SK-N-MC (cell line): ENCODE measurements around the gene RNF227.

Source experiments
- DNase-seq: peaks from one replicate; pipeline ENCODE4 v3.0.0-alpha.2; 2011; ENCODE audit warnings: low read depth, low spot score
- H3K27ac ChIP-seq: fragments of 200-600 bp; sonication (generic); 2 replicates; pipeline ENCODE4 v1.5.1; 2016; ENCODE audit warnings: mixed run types
- H3K36me3 ChIP-seq: fragments of 200-600 bp; sonication (generic); 2 replicates; pipeline ENCODE4 v1.6.1; 2017; ENCODE audit warnings: antibody characterized with exemption, low read length, mixed read lengths; ENCODE audit not compliant: insufficient read depth
- H3K4me3 ChIP-seq: fragments of 200-600 bp; sonication (generic); 2 replicates; pipeline ENCODE4 v1.5.1; 2016
- H3K9ac ChIP-seq: fragments of 200-600 bp; sonication (generic); 2 replicates; pipeline ENCODE4 v1.8.0; 2017; ENCODE audit warnings: mixed run types, mixed read lengths; ENCODE audit not compliant: insufficient read length
- H3K9me3 ChIP-seq: fragments of 200-600 bp; sonication (generic); 2 replicates; pipeline ENCODE4 v1.6.1; 2017; ENCODE audit warnings: low read depth, mild to moderate bottlenecking, antibody characterized with exemption, low read length, moderate library complexity, mixed read lengths
- EZH2 ChIP-seq: fragments of 200-600 bp; sonication (generic); IDR thresholded peaks from one replicate; pipeline ENCODE4 v1.6.1; 2017; ENCODE audit warnings: antibody characterized with exemption
- FOXP2 ChIP-seq: optimal IDR thresholded peaks from 2 replicates; pipeline ENCODE3; 2011; ENCODE audit warnings: mild to moderate bottlenecking, moderate library complexity; ENCODE audit not compliant: insufficient read depth; ENCODE audit errors: extremely low read length, control extremely low read depth
- POLR2AphosphoS5 ChIP-seq: IDR thresholded peaks from 2 replicates; pipeline ENCODE4 v1.6.1; 2012; ENCODE audit warnings: mild to moderate bottlenecking, low read depth, low read length, borderline replicate concordance

The RNF227 gene

GRCh38 chr17:7932483-7932891 lies 16.4 kb upstream of the RNF227 start:
- TF ChIP-seq FOXP2: no peak
- no peak for TF ChIP-seq POLR2AphosphoS5
- TF ChIP-seq EZH2: no peak

GRCh38 chr17:7931709-7932482 lies 15.8 kb upstream of the RNF227 start, which contains the start of the genes CNTROB and TRAPPC1:
Gene CNTROB, plus strand, starts transcription at chr17:7932206. Its CDS starts 874 bp downstream, at chr17:7933080.
Gene TRAPPC1, minus strand, starts transcription at chr17:7931946. Its CDS starts 117 bp downstream, at chr17:7931829.
- Histone ChIP-seq H3K9ac (peak within 1 kb of the TSS; percentile 99), H3K36me3 (peaks cover 23% of the 10 kb centered on the region), H3K9me3 (no peaks in the 10 kb centered on the region), H3K27ac (peak within 1 kb of the TSS; percentile 65), H3K4me3 (peak within 1 kb of the TSS; percentile 100)
- peak; percentile 57 for DNase-seq
- no peak for TF ChIP-seq FOXP2
- peak; percentile 69; the same call in 1 of the 2 replicates for TF ChIP-seq POLR2AphosphoS5
- no peak for TF ChIP-seq EZH2

More at GRCh38 chr17:7932483-7932891, 16.4 kb upstream of the RNF227 start:
- Histone ChIP-seq H3K36me3 (peaks cover 28% of the 10 kb centered on the region), H3K27ac (peak overlapping the region; percentile 65), H3K4me3 (peak overlapping the region; percentile 100), H3K9ac (peak overlapping the region; percentile 99), H3K9me3 (no peaks in the 10 kb centered on the region)
- no peak for DNase-seq

- no peaks in the 10 kb centered on the region for H3K9me3 ChIP-seq
- H3K4me3 ChIP-seq: peak overlapping the region; percentile 100
- peak overlapping the region; percentile 85 for H3K9ac ChIP-seq
- H3K27ac ChIP-seq: no peak overlapping the region
- no peak for DNase-seq
- H3K36me3 ChIP-seq: peaks cover 15% of the 10 kb centered on the region
- no peak for TF ChIP-seq EZH2
- no peak for TF ChIP-seq POLR2AphosphoS5
- no peak for TF ChIP-seq FOXP2
Measured at GRCh38 chr17:7930841-7931631, 14.9 kb upstream of the RNF227 start.

GRCh38 chr17:7929158-7930023 lies 13.3 kb upstream of the RNF227 start, which contains the start of gene KCNAB3:
Gene KCNAB3, minus strand, starts transcription at chr17:7929856. Its CDS starts 421 bp downstream, at chr17:7929435.
- TF ChIP-seq EZH2: no peak
- TF ChIP-seq POLR2AphosphoS5: peak; percentile 59; the same call in 1 of the 2 replicates
- TF ChIP-seq FOXP2: no peak
- DNase-seq: no peak
- H3K9me3 ChIP-seq: no peaks in the 10 kb centered on the region
- H3K36me3 ChIP-seq: peaks cover under 1% of the 10 kb centered on the region
- H3K9ac ChIP-seq: peak within 1 kb of the TSS; percentile 76
- H3K27ac ChIP-seq: no peak within 1 kb of the TSS
- peak within 1 kb of the TSS; percentile 81 for H3K4me3 ChIP-seq

DNA sequence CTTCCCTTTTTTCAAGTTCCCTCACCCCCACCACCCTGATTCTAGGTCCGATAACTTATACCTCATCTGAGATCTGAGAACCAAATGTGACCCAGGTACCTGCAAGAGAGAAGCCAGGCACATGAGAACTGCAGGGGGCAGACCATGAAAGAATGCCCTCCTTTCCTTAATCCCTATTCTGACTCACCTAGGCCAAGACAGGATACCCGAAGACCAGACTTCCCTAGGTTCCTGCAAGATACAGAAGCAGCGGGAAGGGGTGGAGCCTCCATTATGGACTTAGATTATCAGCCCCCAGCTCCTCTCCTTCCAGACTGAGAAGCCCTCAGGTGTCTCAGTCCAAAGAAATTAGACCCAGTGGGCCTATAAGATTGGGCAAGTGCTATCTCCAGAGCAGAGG lies 11.5 kb upstream of the RNF227 start:
- no peak overlapping the region for H3K27ac ChIP-seq
- no peaks in the 10 kb centered on the region; the same call in 1 of the 2 replicates for H3K36me3 ChIP-seq
- no peak overlapping the region for H3K9ac ChIP-seq
- TF ChIP-seq FOXP2 (no peak), EZH2 (no peak), POLR2AphosphoS5 (no peak)
- H3K4me3 ChIP-seq: no peak overlapping the region
- no peak for DNase-seq
- no peaks in the 10 kb centered on the region for H3K9me3 ChIP-seq

GRCh38 chr17:7922845-7923628 lies 6.9 kb upstream of the RNF227 start:
- TF ChIP-seq EZH2: no peak
- TF ChIP-seq POLR2AphosphoS5: no peak
- TF ChIP-seq FOXP2: no peak
- no peak overlapping the region for H3K9ac ChIP-seq
- no peaks in the 10 kb centered on the region for H3K9me3 ChIP-seq
- no peak for DNase-seq
- no peaks in the 10 kb centered on the region; the same call in 1 of the 2 replicates for H3K36me3 ChIP-seq
- H3K4me3 ChIP-seq: no peak overlapping the region
- no peak overlapping the region for H3K27ac ChIP-seq
